OCI-LY1 (cell line): ENCODE results near the gene VEZF1.

Experiments used
- EZH2 ChIP-seq: fragments of 200-600 bp; sonication (generic), shearing (Covaris generic); IDR thresholded peaks from 2 replicates; pipeline ENCODE4 v1.8.0; 2017; ENCODE audit warnings: borderline replicate concordance, mixed run types, mild to moderate bottlenecking, antibody characterized with exemption, low read length, moderate library complexity, mixed read lengths
- TF ChIP-seq, protein P1 (sequence below): fragments of 200-600 bp; sonication (generic), shearing (Covaris generic); IDR thresholded peaks from 2 replicates; pipeline ENCODE4 v1.5.1; 2017; ENCODE audit warnings: mild to moderate bottlenecking, antibody characterized with exemption, low read length, moderate library complexity, mixed read lengths

- TF ChIP-seq, protein P1, sequence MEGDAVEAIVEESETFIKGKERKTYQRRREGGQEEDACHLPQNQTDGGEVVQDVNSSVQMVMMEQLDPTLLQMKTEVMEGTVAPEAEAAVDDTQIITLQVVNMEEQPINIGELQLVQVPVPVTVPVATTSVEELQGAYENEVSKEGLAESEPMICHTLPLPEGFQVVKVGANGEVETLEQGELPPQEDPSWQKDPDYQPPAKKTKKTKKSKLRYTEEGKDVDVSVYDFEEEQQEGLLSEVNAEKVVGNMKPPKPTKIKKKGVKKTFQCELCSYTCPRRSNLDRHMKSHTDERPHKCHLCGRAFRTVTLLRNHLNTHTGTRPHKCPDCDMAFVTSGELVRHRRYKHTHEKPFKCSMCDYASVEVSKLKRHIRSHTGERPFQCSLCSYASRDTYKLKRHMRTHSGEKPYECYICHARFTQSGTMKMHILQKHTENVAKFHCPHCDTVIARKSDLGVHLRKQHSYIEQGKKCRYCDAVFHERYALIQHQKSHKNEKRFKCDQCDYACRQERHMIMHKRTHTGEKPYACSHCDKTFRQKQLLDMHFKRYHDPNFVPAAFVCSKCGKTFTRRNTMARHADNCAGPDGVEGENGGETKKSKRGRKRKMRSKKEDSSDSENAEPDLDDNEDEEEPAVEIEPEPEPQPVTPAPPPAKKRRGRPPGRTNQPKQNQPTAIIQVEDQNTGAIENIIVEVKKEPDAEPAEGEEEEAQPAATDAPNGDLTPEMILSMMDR: no peak
- no peak for TF ChIP-seq EZH2
Observed at GRCh38 chr17:57976594-57976993, 11.5 kb downstream of the VEZF1 start.
